Mucosa of rectum (tissue), 2 donors: Measurements from ENCODE around the gene GNB1.
"Not testable (repeated sequence)": the region's sequence is repeated elsewhere in the genome, so short reads cannot be mapped to it uniquely, and the experiment has no call there.

Source experiments
- H3K27ac ChIP-seq, 2 donors: one replicate each; pipeline ENCODE4 v1.7.0; 2013; ENCODE audit warnings: inconsistent platforms in 2 of 2, low read depth in 2 of 2, low read length in 2 of 2
- H3K27me3 ChIP-seq, 2 donors: one replicate each; pipeline ENCODE4 v1.7.0; 2013; ENCODE audit warnings: low read length in 2 of 2; ENCODE audit not compliant: control insufficient read depth in 2 of 2, insufficient read depth in 2 of 2
- H3K36me3 ChIP-seq, 2 donors: one replicate each; pipeline ENCODE4 v1.7.0; 2013; ENCODE audit warnings: low read length in 2 of 2; ENCODE audit not compliant: control insufficient read depth in 2 of 2, insufficient read depth in 2 of 2
- H3K4me1 ChIP-seq, 2 donors: one replicate each; pipeline ENCODE4 v1.7.0; 2013; ENCODE audit warnings: low read length in 2 of 2, mild to moderate bottlenecking in 1 of 2; ENCODE audit not compliant: control insufficient read depth in 2 of 2, insufficient read depth in 2 of 2
- H3K4me3 ChIP-seq, 2 donors: one replicate each; pipeline ENCODE4 v1.7.0; 2013; ENCODE audit warnings: low read length in 2 of 2
- H3K9ac ChIP-seq, 2 donors: one replicate each; pipeline ENCODE4 v1.7.0; 2013; ENCODE audit warnings: low read length in 2 of 2, low read depth in 1 of 2, mild to moderate bottlenecking in 1 of 2
- H3K9me3 ChIP-seq, 2 donors: one replicate each; pipeline ENCODE4 v1.7.0; 2013; ENCODE audit warnings: low read length in 2 of 2; ENCODE audit not compliant: control insufficient read depth in 2 of 2
- donor health status: healthy.
- donor health status: Normal muscosa, but diverticular disease.

Gene GNB1

GRCh38 chr1:1875932-1876331 lies 15.0 kb downstream of the GNB1 start:
- Histone ChIP-seq H3K9me3 (no peaks in the 10 kb centered on the region), H3K9ac (no peak overlapping the region), H3K4me3 (no peak overlapping the region), H3K27me3 (no peaks in the 10 kb centered on the region), H3K27ac (no peak overlapping the region), H3K4me1 (peaks cover 20 to 25% of the 10 kb centered on the region in 2 donors), H3K36me3 (peaks cover 10 to 23% of the 10 kb centered on the region in 2 donors)

- H3K4me3 ChIP-seq: no peak overlapping the region
- peaks cover 15 to 19% of the 10 kb centered on the region in 2 donors for H3K4me1 ChIP-seq
- H3K27ac ChIP-seq: no peak overlapping the region
- peaks cover 10 to 23% of the 10 kb centered on the region in 2 donors for H3K36me3 ChIP-seq
- no peak overlapping the region for H3K9ac ChIP-seq
- H3K9me3 ChIP-seq: no peaks in the 10 kb centered on the region
- H3K27me3 ChIP-seq: no peaks in the 10 kb centered on the region
Observed at GRCh38 chr1:1874901-1875300, 16.0 kb downstream of the GNB1 start.

GRCh38 chr1:1873186-1873585 lies 17.7 kb downstream of the GNB1 start:
- peak overlapping the region in 1 of 2 donors; percentile 44 for H3K27ac ChIP-seq
- H3K9me3 ChIP-seq: no peaks in the 10 kb centered on the region
- H3K27me3 ChIP-seq: no peaks in the 10 kb centered on the region
- no peak overlapping the region for H3K9ac ChIP-seq
- H3K4me1 ChIP-seq: peaks cover 15 to 23% of the 10 kb centered on the region in 2 donors
- H3K4me3 ChIP-seq: no peak overlapping the region
- H3K36me3 ChIP-seq: peaks cover 10 to 19% of the 10 kb centered on the region in 2 donors

GRCh38 chr1:1872329-1872994 lies 18.4 kb downstream of the GNB1 start:
- H3K4me3 ChIP-seq: no peak overlapping the region
- H3K9me3 ChIP-seq: no peaks in the 10 kb centered on the region
- peaks cover 15 to 23% of the 10 kb centered on the region in 2 donors for H3K4me1 ChIP-seq
- no peak overlapping the region for H3K9ac ChIP-seq
- H3K36me3 ChIP-seq: peaks cover 10 to 15% of the 10 kb centered on the region in 2 donors
- H3K27ac ChIP-seq: no peak overlapping the region
- no peaks in the 10 kb centered on the region for H3K27me3 ChIP-seq

GRCh38 chr1:1869469-1869868 lies 21.4 kb downstream of the GNB1 start:
- H3K4me1 ChIP-seq: peaks cover 15 to 23% of the 10 kb centered on the region in 2 donors
- H3K27me3 ChIP-seq: no peaks in the 10 kb centered on the region

GRCh38 chr1:1867164-1867563 lies 23.7 kb downstream of the GNB1 start:
- H3K9me3 ChIP-seq: no peaks in the 10 kb centered on the region
- H3K4me3 ChIP-seq: no peak overlapping the region
- no peak overlapping the region for H3K9ac ChIP-seq
- H3K4me1 ChIP-seq: peaks cover 12 to 15% of the 10 kb centered on the region in 2 donors
- H3K27me3 ChIP-seq: no peaks in the 10 kb centered on the region
- H3K27ac ChIP-seq: no peak overlapping the region
- peaks cover 0 to 4% of the 10 kb centered on the region in 2 donors for H3K36me3 ChIP-seq

More at GRCh38 chr1:1869469-1869868, 21.4 kb downstream of the GNB1 start:
- Histone ChIP-seq H3K36me3 (peaks cover 0 to 3% of the 10 kb centered on the region in 2 donors), H3K27ac (no peak overlapping the region), H3K9ac (no peak overlapping the region), H3K9me3 (no peaks in the 10 kb centered on the region), H3K4me3 (no peak overlapping the region)

- Histone ChIP-seq H3K27me3 (no peaks in the 10 kb centered on the region), H3K36me3 (peaks cover 0 to 4% of the 10 kb centered on the region in 2 donors), H3K9ac (no peak overlapping the region), H3K9me3 (no peaks in the 10 kb centered on the region), H3K4me1 (peaks cover 31 to 35% of the 10 kb centered on the region in 2 donors), H3K27ac (no peak overlapping the region), H3K4me3 (no peak overlapping the region)
Observed at GRCh38 chr1:1862905-1863547, 27.9 kb downstream of the GNB1 start.

- peaks cover 39 to 41% of the 10 kb centered on the region in 2 donors for H3K4me1 ChIP-seq
- not testable (repeated sequence) for H3K4me3 ChIP-seq, H3K9ac ChIP-seq, H3K36me3 ChIP-seq, H3K27me3 ChIP-seq, H3K9me3 ChIP-seq, H3K27ac ChIP-seq
Observed at GRCh38 chr1:1861761-1862310, 29.1 kb downstream of the GNB1 start.

- Histone ChIP-seq H3K4me1 (peaks cover 40 to 41% of the 10 kb centered on the region in 2 donors), H3K4me3 (no peak overlapping the region), H3K9ac (no peak overlapping the region), H3K9me3 (no peaks in the 10 kb centered on the region), H3K27me3 (no peaks in the 10 kb centered on the region), H3K27ac (no peak overlapping the region), H3K36me3 (peaks cover 0 to 4% of the 10 kb centered on the region in 2 donors)
Observed at GRCh38 chr1:1861339-1861730, 29.6 kb downstream of the GNB1 start.

GRCh38 chr1:1859970-1860697 lies 30.8 kb downstream of the GNB1 start:
- H3K4me3 ChIP-seq, H3K36me3 ChIP-seq, H3K9me3 ChIP-seq, H3K27me3 ChIP-seq: not testable (repeated sequence)
- Histone ChIP-seq H3K4me1 (peaks cover 40 to 41% of the 10 kb centered on the region in 2 donors), H3K9ac (peak overlapping the region in 1 of 2 donors; percentile 48), H3K27ac (peak overlapping the region; percentile 0 to 78)
